CD14-positive monocyte (primary cell): ENCODE measurements around the gene RECQL5. TPM values are rescaled to one million over a fixed set of nuclear protein-coding genes. Genes with fewer than 3 reads are reported as not detected.

Source experiments
- DNase-seq, 3 donors: peaks; one replicate each; pipeline ENCODE4 v3.0.0-alpha.2; 2011 to 2022
- H2AFZ ChIP-seq: 2 replicates; pipeline ENCODE4 v1.6.0; 2012; ENCODE audit warnings: mild to moderate bottlenecking, low read depth, low read length, inconsistent platforms; ENCODE audit not compliant: insufficient read depth, poor library complexity, severe bottlenecking
- H3K27ac ChIP-seq, 2 donors: 1 replicate in 1 of 2; 2 replicates in 1 of 2; pipeline ENCODE4 v1.5.1; 2012 to 2013; ENCODE audit warnings: low read length in 2 of 2, control low read depth in 1 of 2, inconsistent platforms in 1 of 2, low read depth in 1 of 2, mild to moderate bottlenecking in 1 of 2
- H3K27me3 ChIP-seq, 2 donors: one replicate each; pipeline versions ENCODE4 v1.6.0 to v1.6.1; 2011 to 2013; ENCODE audit warnings: low read length in 2 of 2; ENCODE audit not compliant: control insufficient read depth in 2 of 2, insufficient read depth in 2 of 2
- H3K36me3 ChIP-seq, 2 donors: replicated peaks in 1 of 2; 1 replicate in 1 of 2; 2 replicates in 1 of 2; pipeline versions ENCODE4 v1.5.1 to v1.6.1; 2012 to 2013; ENCODE audit warnings: low read length in 2 of 2, control low read depth in 1 of 2, inconsistent platforms in 1 of 2, mild to moderate bottlenecking in 1 of 2; ENCODE audit not compliant: insufficient read depth in 2 of 2, control insufficient read depth in 1 of 2
- H3K4me1 ChIP-seq, 2 donors: 1 replicate in 1 of 2; 2 replicates in 1 of 2; pipeline versions ENCODE4 v1.5.1 to v1.6.1; 2012 to 2013; ENCODE audit warnings: low read length in 2 of 2, control low read depth in 1 of 2, inconsistent platforms in 1 of 2, mild to moderate bottlenecking in 1 of 2, moderate library complexity in 1 of 2; ENCODE audit not compliant: insufficient read depth in 2 of 2, control insufficient read depth in 1 of 2
- H3K4me2 ChIP-seq: replicated peaks from 2 replicates; pipeline ENCODE3; 2012; ENCODE audit warnings: low read length, moderate library complexity, mild to moderate bottlenecking; ENCODE audit not compliant: poor library complexity, severe bottlenecking; ENCODE audit errors: extremely low read depth
- H3K4me3 ChIP-seq, 3 experiments: fragments of 200-600 bp in 1 of 3; sonication (generic) in 1 of 3; replicated peaks in 1 of 3; 1 replicate in 2 of 3; 2 replicates in 1 of 3; pipeline ENCODE4 v1.5.1; 2011 to 2013; ENCODE audit warnings: low read length in 3 of 3, mild to moderate bottlenecking in 3 of 3, control low read depth in 2 of 3, low read depth in 2 of 3, inconsistent platforms in 1 of 3, moderate library complexity in 1 of 3
- H3K79me2 ChIP-seq: 2 replicates; pipeline ENCODE4 v1.6.0; 2012; ENCODE audit warnings: mild to moderate bottlenecking, control low read depth, inconsistent platforms, low read length, moderate library complexity; ENCODE audit not compliant: insufficient read depth
- H3K9ac ChIP-seq: 2 replicates; pipeline ENCODE4 v1.6.0; 2017; ENCODE audit warnings: low read length, mild to moderate bottlenecking; ENCODE audit not compliant: insufficient read depth, poor library complexity, severe bottlenecking
- H3K9me3 ChIP-seq, 2 donors: replicated peaks in 1 of 2; 1 replicate in 1 of 2; 2 replicates in 1 of 2; pipeline versions ENCODE4 v1.5.1 to v1.6.1; 2012 to 2013; ENCODE audit warnings: low read length in 2 of 2, control low read depth in 1 of 2; ENCODE audit not compliant: control insufficient read depth in 1 of 2, insufficient read depth in 1 of 2
- H4K20me1 ChIP-seq: 2 replicates; pipeline ENCODE4 v1.6.0; 2012; ENCODE audit warnings: mild to moderate bottlenecking, low read length, control low read depth, moderate library complexity; ENCODE audit not compliant: insufficient read depth
- H3K27ac Mint-ChIP-seq, 7 donors: one replicate each; pipeline ENCODE4 v1.8.0; 2020; ENCODE audit warnings: mild to moderate bottlenecking in 7 of 7, mixed read lengths in 7 of 7, moderate library complexity in 6 of 7, inconsistent platforms in 2 of 7
- H3K27me3 Mint-ChIP-seq, 3 donors: one replicate each; pipeline ENCODE4 v1.8.0; 2021 to 2022; ENCODE audit warnings: low read depth in 3 of 3, mild to moderate bottlenecking in 3 of 3, mixed read lengths in 3 of 3, moderate library complexity in 3 of 3, inconsistent platforms in 1 of 3
- H3K36me3 Mint-ChIP-seq, 2 donors: one replicate each; pipeline ENCODE4 v1.8.0; 2020; ENCODE audit warnings: mixed read lengths in 2 of 2, inconsistent platforms in 1 of 2, mild to moderate bottlenecking in 1 of 2
- H3K4me1 Mint-ChIP-seq: one replicate; pipeline ENCODE4 v1.8.0; 2020; ENCODE audit warnings: mild to moderate bottlenecking, mixed read lengths
- H3K4me3 Mint-ChIP-seq, 2 donors: one replicate each; pipeline ENCODE4 v1.8.0; 2020; ENCODE audit warnings: mild to moderate bottlenecking in 2 of 2, mixed read lengths in 2 of 2, moderate library complexity in 1 of 2
- H3K9me3 Mint-ChIP-seq, 7 donors: one replicate each; pipeline ENCODE4 v1.8.0; 2020 to 2022; ENCODE audit warnings: mixed read lengths in 7 of 7, mild to moderate bottlenecking in 6 of 7, moderate library complexity in 6 of 7, inconsistent platforms in 2 of 7
- CTCF ChIP-seq: fragments of 200-600 bp; IDR thresholded peaks from one replicate; pipeline ENCODE4 v1.8.0; 2022; ENCODE audit warnings: antibody characterized with exemption, mild to moderate bottlenecking
- WGBS: methylation state at CpG from one replicate; pipeline ENCODE4 v1.1.5; 2013; ENCODE audit warnings: missing lambda C conversion rate; ENCODE audit not compliant: insufficient coverage; 5-methylcytosine and 5-hydroxymethylcytosine counted together
- intact Hi-C, 2 donors: fragments of 100-400 bp; cut with micrococcal nuclease; formaldehyde crosslinking; loops; one replicate each; pipeline versions ENCODE4 v1.15.0 to v1.15.1; 2023
- polyA plus RNA-seq, 3 donors: library from polyadenylated mRNA; depleted of rRNA in 1 of 3; unstranded in 2 of 3; stranded (reverse) in 1 of 3; fragments of 300-500 nt in 2 of 3; fragments of >200 nt in 1 of 3; fragmentation: Illumina TruSeq in 2 of 3; gene quantifications; 1 replicate in 2 of 3; 2 replicates in 1 of 3; pipeline ENCODE4 v1.2.3, GENCODE V29; 2012 to 2021

The RECQL5 gene
- polyA plus RNA-seq, 3 donors = 3.1 to 27.7 (median 4.4) TPM

DNA sequence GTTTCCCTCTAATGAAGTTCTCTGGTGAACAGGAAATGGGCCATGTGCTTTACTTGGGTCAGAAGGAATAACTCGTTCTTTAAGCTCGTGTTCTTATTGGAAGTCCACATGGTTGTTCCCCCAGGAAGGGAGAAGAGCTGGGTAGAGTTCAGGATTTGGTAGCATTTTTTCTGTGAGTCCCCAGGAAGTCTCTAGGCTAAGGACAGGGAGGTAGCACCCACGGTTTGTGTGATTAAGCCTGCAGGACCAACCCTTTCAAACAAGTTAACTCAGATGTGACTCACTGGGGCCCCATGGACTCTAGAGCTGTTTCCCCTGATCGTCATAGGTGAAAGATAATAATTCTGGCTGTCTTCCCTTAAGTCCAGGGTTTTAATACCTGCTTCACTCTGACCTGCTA, 16.6 kb upstream of the RECQL5 start:
- Histone ChIP-seq H3K27ac (no peak overlapping the region), H3K4me3 (no peak overlapping the region), H3K4me1 (peaks cover 30% of the 10 kb centered on the region in 2 donors), H3K9ac (no peak overlapping the region), H2AFZ (no peak overlapping the region), H4K20me1 (peaks cover 31% of the 10 kb centered on the region), H3K36me3 (peaks cover 33 to 42% of the 10 kb centered on the region in 2 donors), H3K4me2 (no peak overlapping the region), H3K27me3 (no peaks in the 10 kb centered on the region), H3K9me3 (no peaks in the 10 kb centered on the region), H3K79me2 (peaks cover 82% of the 10 kb centered on the region)
- Mint-ChIP-seq H3K27me3 (no peaks in the 10 kb centered on the region), H3K9me3 (no peaks in the 10 kb centered on the region), H3K4me1 (peaks cover 45% of the 10 kb centered on the region), H3K36me3 (peaks cover 36 to 60% of the 10 kb centered on the region in 2 donors), H3K4me3 (no peak overlapping the region), H3K27ac (peak overlapping the region in 3 of 7 donors; percentile 32 to 51 (median 50))
- no peak for DNase-seq
- TF ChIP-seq CTCF = no peak
- 95% methylated on average over 2 of the region's 4 CpGs for WGBS
- intact Hi-C loops = no loop called here

GRCh38 chr17:75681289-75681688, 14.3 kb upstream of the RECQL5 start:
- Histone ChIP-seq H3K9ac (no peak overlapping the region), H3K4me1 (peaks cover 7% of the 10 kb centered on the region in 2 donors), H2AFZ (no peak overlapping the region), H3K79me2 (peaks cover 87% of the 10 kb centered on the region), H3K27me3 (no peaks in the 10 kb centered on the region), H4K20me1 (peaks cover 27% of the 10 kb centered on the region), H3K4me2 (no peak overlapping the region), H3K9me3 (no peaks in the 10 kb centered on the region), H3K27ac (no peak overlapping the region), H3K4me3 (no peak overlapping the region), H3K36me3 (peaks cover 38 to 63% of the 10 kb centered on the region in 2 donors)
- no peak for DNase-seq
- Mint-ChIP-seq H3K27me3 (no peaks in the 10 kb centered on the region), H3K9me3 (no peaks in the 10 kb centered on the region), H3K4me3 (no peak overlapping the region), H3K36me3 (peaks cover 44 to 71% of the 10 kb centered on the region in 2 donors), H3K27ac (peak overlapping the region in 1 of 7 donors; percentile 32), H3K4me1 (peaks cover 22% of the 10 kb centered on the region)
- no peak for TF ChIP-seq CTCF
- WGBS = no CpG with 5 or more reads among the region's 3 CpGs
- intact Hi-C loops = no loop called here
